Activated T-helper 1 cell treated with anti-CD3 and anti-CD28 coated beads, Interleukin-2, amount 50 U/mL, for 16 hours (primary cell): ENCODE measurements around the gene DGKB.

Source experiments
- DNase-seq, 2 donors: peaks; one replicate each; pipeline ENCODE4 v3.0.0-alpha.2; 2020; ENCODE audit warnings: low read depth in 1 of 2, low spot score in 1 of 2

The DGKB gene

GRCh38 chr7:14902589-14903067 lies at the start of gene DGKB:
Gene DGKB (minus strand): TSS chr7:14902751.
- no peak for DNase-seq

- DNase-seq, result no peak
Measured at GRCh38 chr7:14950013-14950412, 47.5 kb upstream of the DGKB start.

- DNase-seq, result no peak
Measured at GRCh38 chr7:14938181-14938580, 35.6 kb upstream of the DGKB start.

GRCh38 chr7:14937581-14937980 lies 35.0 kb upstream of the DGKB start:
- no peak for DNase-seq

GRCh38 chr7:14936554-14936953 lies 34.0 kb upstream of the DGKB start:
- no peak for DNase-seq

GRCh38 chr7:14934839-14935238 lies 32.3 kb upstream of the DGKB start:
- DNase-seq, result no peak

GRCh38 chr7:14931511-14932215 lies 29.1 kb upstream of the DGKB start:
- no peak for DNase-seq

- no peak for DNase-seq
Measured at GRCh38 chr7:14924398-14924797, 21.8 kb upstream of the DGKB start.

GRCh38 chr7:14911077-14911476 lies 8.5 kb upstream of the DGKB start:
- DNase-seq, result no peak

- no peak for DNase-seq
Measured at GRCh38 chr7:14908697-14909096, 6.1 kb upstream of the DGKB start.

- DNase-seq, result no peak
Measured at GRCh38 chr7:14905764-14906163, 3.2 kb upstream of the DGKB start.

- no peak for DNase-seq
Measured at GRCh38 chr7:14900051-14900450, 2.5 kb downstream of the DGKB start.

GRCh38 chr7:14899030-14899429 lies 3.5 kb downstream of the DGKB start:
- no peak for DNase-seq

- no peak for DNase-seq
Measured at GRCh38 chr7:14896461-14896860, 6.1 kb downstream of the DGKB start.

- no peak for DNase-seq
Measured at GRCh38 chr7:14894826-14895225, 7.7 kb downstream of the DGKB start.

- no peak for DNase-seq
Measured at GRCh38 chr7:14892961-14893360, 9.6 kb downstream of the DGKB start.

GRCh38 chr7:14891289-14891688 lies 11.3 kb downstream of the DGKB start:
- no peak for DNase-seq

GRCh38 chr7:14888962-14889361 lies 13.6 kb downstream of the DGKB start:
- no peak for DNase-seq

- DNase-seq, result no peak
Measured at GRCh38 chr7:14886533-14886932, 16.0 kb downstream of the DGKB start.

- DNase-seq, result no peak
Measured at GRCh38 chr7:14875941-14876587, 26.5 kb downstream of the DGKB start.

GRCh38 chr7:14871880-14872279 lies 30.7 kb downstream of the DGKB start:
- no peak for DNase-seq

- DNase-seq, result no peak
Measured at GRCh38 chr7:14870394-14870793, 32.2 kb downstream of the DGKB start.

GRCh38 chr7:14868937-14869336 lies 33.6 kb downstream of the DGKB start:
- DNase-seq, result no peak
